HG02943 (cell line): Measurements from ENCODE around the gene MVB12B.
"Not testable (repeated sequence)": the region's sequence is repeated elsewhere in the genome, so short reads cannot be mapped to it uniquely, and the experiment has no call there.

Experiments used
- ATAC-seq: cut with Tn5 transposase; IDR thresholded peaks from one replicate; pipeline ENCODE4 v1.9.1; 2021; ENCODE audit warnings: mild to moderate bottlenecking, low read depth, moderate library complexity; ENCODE audit not compliant: unreplicated experiment

Gene MVB12B

GRCh38 chr9:126526218-126527108 lies 199.8 kb downstream of the MVB12B start:
- no peak for ATAC-seq

GRCh38 chr9:126527109-126527825 lies 200.6 kb downstream of the MVB12B start:
- no peak for ATAC-seq

GRCh38 chr9:126528111-126528510 lies 201.5 kb downstream of the MVB12B start:
- ATAC-seq: no peak

- ATAC-seq: no peak
Observed at GRCh38 chr9:126528915-126529314, 202.3 kb downstream of the MVB12B start.

- no peak for ATAC-seq
Observed at GRCh38 chr9:126531035-126531571, 204.5 kb downstream of the MVB12B start.

- ATAC-seq: no peak
Observed at GRCh38 chr9:126531591-126531990, 205.0 kb downstream of the MVB12B start.

- no peak for ATAC-seq
Observed at GRCh38 chr9:126532019-126532462, 205.4 kb downstream of the MVB12B start.

- no peak for ATAC-seq
Observed at GRCh38 chr9:126532489-126532888, 205.9 kb downstream of the MVB12B start.

- no peak for ATAC-seq
Observed at GRCh38 chr9:126532951-126533925, 206.6 kb downstream of the MVB12B start.

- no peak for ATAC-seq
Observed at GRCh38 chr9:126533926-126534310, 207.3 kb downstream of the MVB12B start.

- no peak for ATAC-seq
Observed at GRCh38 chr9:126534431-126535186, 208.0 kb downstream of the MVB12B start.

- no peak for ATAC-seq
Observed at GRCh38 chr9:126536131-126536530, 209.5 kb downstream of the MVB12B start.

GRCh38 chr9:126536841-126537465 lies 210.3 kb downstream of the MVB12B start:
- ATAC-seq: no peak

- ATAC-seq: no peak
Observed at GRCh38 chr9:126538550-126538949, 211.9 kb downstream of the MVB12B start.

- ATAC-seq: not testable (repeated sequence)
Observed at GRCh38 chr9:126540398-126540797, 213.8 kb downstream of the MVB12B start.

GRCh38 chr9:126543490-126543889 lies 216.9 kb downstream of the MVB12B start:
- no peak for ATAC-seq

- ATAC-seq: no peak
Observed at GRCh38 chr9:126545106-126545505, 218.5 kb downstream of the MVB12B start.

- no peak for ATAC-seq
Observed at GRCh38 chr9:126546036-126546435, 219.4 kb downstream of the MVB12B start.

GRCh38 chr9:126548312-126548711 lies 221.7 kb downstream of the MVB12B start:
- ATAC-seq: no peak
